Smooth muscle cell (in vitro differentiated cells): ENCODE measurements around the gene TP53BP2. TPM values are rescaled to one million over a fixed set of nuclear protein-coding genes. Genes with fewer than 3 reads are reported as not detected.
A peak's percentile ranks its signal among the peaks of the same experiment; 100 is the strongest.

Experiments
- DNase-seq: peaks from one replicate; lab custom pipeline; 2025; ENCODE audit not compliant: unreplicated experiment; lab: John Stamatoyannopoulos, UW
- H2AFZ ChIP-seq: fragments of 200-600 bp; sonication (generic); 2 replicates; pipeline ENCODE4 v1.6.0; 2016; ENCODE audit warnings: antibody characterized with exemption, low read depth, mild to moderate bottlenecking
- H3F3A ChIP-seq: fragments of 200-600 bp; sonication (generic); 2 replicates; pipeline ENCODE4 v1.6.0; 2017; ENCODE audit warnings: antibody characterized with exemption, low read depth
- H3K27ac ChIP-seq: fragments of 200-600 bp; sonication (generic); 2 replicates; pipeline ENCODE4 v1.5.1; 2016; ENCODE audit warnings: low read depth, mild to moderate bottlenecking
- H3K27me3 ChIP-seq: fragments of 200-600 bp; sonication (generic); 2 replicates; pipeline ENCODE4 v1.6.1; 2016; ENCODE audit warnings: low read depth, mild to moderate bottlenecking
- H3K36me3 ChIP-seq: fragments of 200-600 bp; sonication (generic); 2 replicates; pipeline ENCODE4 v1.5.1; 2016; ENCODE audit warnings: low read depth
- H3K4me1 ChIP-seq: fragments of 200-600 bp; sonication (generic); 2 replicates; pipeline ENCODE4 v1.5.1; 2016; ENCODE audit warnings: low read depth
- H3K4me2 ChIP-seq: fragments of 200-600 bp; sonication (generic); 2 replicates; pipeline ENCODE4 v1.6.0; 2016; ENCODE audit warnings: mild to moderate bottlenecking
- H3K4me3 ChIP-seq: fragments of 200-600 bp; sonication (generic); 2 replicates; pipeline ENCODE4 v1.5.1; 2016; ENCODE audit warnings: mild to moderate bottlenecking
- H3K79me2 ChIP-seq: fragments of 200-600 bp; sonication (generic); 2 replicates; pipeline ENCODE4 v1.6.0; 2016; ENCODE audit warnings: low read depth, mild to moderate bottlenecking
- H3K9ac ChIP-seq: fragments of 200-600 bp; sonication (generic); 2 replicates; pipeline ENCODE4 v1.6.0; 2016; ENCODE audit warnings: low read depth
- H3K9me3 ChIP-seq: fragments of 200-600 bp; sonication (generic); replicated peaks from 2 replicates; pipeline ENCODE4 v1.5.1; 2016; ENCODE audit warnings: low read depth
- H4K20me1 ChIP-seq: fragments of 200-600 bp; sonication (generic); 2 replicates; pipeline ENCODE4 v1.6.0; 2016; ENCODE audit warnings: low read depth
- CTCF ChIP-seq: fragments of 200-600 bp; sonication (generic); IDR thresholded peaks from 2 replicates; pipeline ENCODE4 v1.5.1; 2017; ENCODE audit warnings: borderline replicate concordance, mild to moderate bottlenecking, antibody characterized with exemption; ENCODE audit not compliant: insufficient read depth, poor library complexity, severe bottlenecking
- WGBS: methylation state at CpG from one replicate; pipeline ENCODE4 v1.1.7; 2016; ENCODE audit warnings: low lambda C conversion rate; 5-methylcytosine and 5-hydroxymethylcytosine counted together
- polyA plus RNA-seq: library from polyadenylated mRNA; unstranded; fragments of >200 nt; fragmentation: Nextera tagmentation; extraction: Ambion mirVana; gene quantifications from 2 replicates; pipeline ENCODE4 v1.2.1, GENCODE V29; 2016
- total RNA-seq: library from RNA; depleted of rRNA; stranded (reverse); fragments of >200 nt; gene quantifications from 2 replicates; pipeline ENCODE4 v1.2.3, GENCODE V29; 2014

Gene TP53BP2
- total and polyA plus RNA-seq, 2 experiments from 2014 or later, result 11.8 to 30.8 TPM

GRCh38 chr1:223876590-223876989 lies 30.8 kb upstream of the TP53BP2 start:
- no peak overlapping the region for H3K9ac ChIP-seq
- DNase-seq, result no peak
- H3K36me3 ChIP-seq, result no peaks in the 10 kb centered on the region
- H3K9me3 ChIP-seq, result no peaks in the 10 kb centered on the region
- peaks cover 11% of the 10 kb centered on the region for H3F3A ChIP-seq
- no peak for TF ChIP-seq CTCF
- no peaks in the 10 kb centered on the region for H4K20me1 ChIP-seq
- 81% methylated on average over 6 of the region's 6 CpGs for WGBS
- H3K27ac ChIP-seq, result no peak overlapping the region
- no peaks in the 10 kb centered on the region for H3K4me1 ChIP-seq
- H2AFZ ChIP-seq, result no peak overlapping the region
- H3K4me2 ChIP-seq, result no peak overlapping the region
- H3K4me3 ChIP-seq, result no peak overlapping the region
- H3K27me3 ChIP-seq, result no peaks in the 10 kb centered on the region
- no peaks in the 10 kb centered on the region for H3K79me2 ChIP-seq

- Histone ChIP-seq H3K79me2 (no peaks in the 10 kb centered on the region), H3K27me3 (no peaks in the 10 kb centered on the region), H3K4me1 (peaks cover 6% of the 10 kb centered on the region), H3K27ac (peak overlapping the region; percentile 43), H3K9me3 (no peaks in the 10 kb centered on the region), H2AFZ (no peak overlapping the region), H4K20me1 (no peaks in the 10 kb centered on the region), H3K36me3 (no peaks in the 10 kb centered on the region), H3K4me2 (no peak overlapping the region), H3F3A (peaks cover 12% of the 10 kb centered on the region), H3K4me3 (no peak overlapping the region), H3K9ac (no peak overlapping the region)
- WGBS, result 85% methylated on average over 5 of the region's 5 CpGs
- no peak for TF ChIP-seq CTCF
- no peak for DNase-seq
Observed at GRCh38 chr1:223873044-223873443, 27.3 kb upstream of the TP53BP2 start.

GRCh38 chr1:223872308-223872901 lies 26.7 kb upstream of the TP53BP2 start:
- WGBS, result 71% methylated on average over 5 of the region's 5 CpGs
- no peaks in the 10 kb centered on the region for H3K9me3 ChIP-seq

More at GRCh38 chr1:223872308-223872901, 26.7 kb upstream of the TP53BP2 start:
- Histone ChIP-seq H3K27ac (peak overlapping the region; percentile 43), H4K20me1 (no peaks in the 10 kb centered on the region), H3F3A (peaks cover 12% of the 10 kb centered on the region), H3K4me3 (no peak overlapping the region), H3K27me3 (no peaks in the 10 kb centered on the region), H3K4me1 (peaks cover 6% of the 10 kb centered on the region), H2AFZ (no peak overlapping the region), H3K9ac (no peak overlapping the region), H3K36me3 (no peaks in the 10 kb centered on the region), H3K4me2 (no peak overlapping the region), H3K79me2 (no peaks in the 10 kb centered on the region)
- no peak for TF ChIP-seq CTCF
- no peak for DNase-seq
